ENCODE measurements around the gene LPP. TPM values are rescaled to one million over a fixed set of nuclear protein-coding genes. Genes with fewer than 3 reads are reported as not detected.

The LPP gene
- total RNA-seq, 1 donor from 2014 or later, result 184 TPM

DNA sequence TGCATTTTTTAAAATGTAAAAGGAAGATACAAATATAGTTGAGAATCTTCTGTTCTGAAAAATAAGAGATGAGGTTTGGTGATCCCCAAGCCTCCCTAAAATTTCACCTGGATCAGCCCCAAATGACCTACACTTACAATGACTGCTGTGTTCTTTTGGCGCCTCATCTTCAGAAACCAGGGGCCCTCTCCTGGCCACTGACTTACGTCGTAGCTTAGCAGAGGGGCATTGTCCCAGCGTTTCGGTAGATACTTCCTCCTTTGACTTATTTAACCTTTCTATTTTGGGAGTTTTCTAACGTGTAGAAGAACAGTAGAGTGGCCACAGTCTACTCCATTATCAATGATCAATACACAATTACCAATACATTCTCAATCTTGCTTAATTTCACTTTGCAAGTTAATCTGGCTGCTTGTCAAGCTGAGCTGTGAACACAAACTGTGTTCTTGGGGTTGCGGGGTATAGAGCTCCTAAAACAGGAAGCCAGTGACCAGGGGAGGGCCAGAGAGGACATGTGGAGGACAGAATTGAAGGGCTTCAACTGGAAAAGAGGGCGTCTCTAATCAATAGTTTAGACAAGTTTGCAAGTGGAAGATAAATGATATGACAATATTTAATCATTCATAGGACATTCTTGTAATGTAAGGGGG, 419.5 kb downstream of the LPP start:
- TF ChIP-seq, protein P1, sequence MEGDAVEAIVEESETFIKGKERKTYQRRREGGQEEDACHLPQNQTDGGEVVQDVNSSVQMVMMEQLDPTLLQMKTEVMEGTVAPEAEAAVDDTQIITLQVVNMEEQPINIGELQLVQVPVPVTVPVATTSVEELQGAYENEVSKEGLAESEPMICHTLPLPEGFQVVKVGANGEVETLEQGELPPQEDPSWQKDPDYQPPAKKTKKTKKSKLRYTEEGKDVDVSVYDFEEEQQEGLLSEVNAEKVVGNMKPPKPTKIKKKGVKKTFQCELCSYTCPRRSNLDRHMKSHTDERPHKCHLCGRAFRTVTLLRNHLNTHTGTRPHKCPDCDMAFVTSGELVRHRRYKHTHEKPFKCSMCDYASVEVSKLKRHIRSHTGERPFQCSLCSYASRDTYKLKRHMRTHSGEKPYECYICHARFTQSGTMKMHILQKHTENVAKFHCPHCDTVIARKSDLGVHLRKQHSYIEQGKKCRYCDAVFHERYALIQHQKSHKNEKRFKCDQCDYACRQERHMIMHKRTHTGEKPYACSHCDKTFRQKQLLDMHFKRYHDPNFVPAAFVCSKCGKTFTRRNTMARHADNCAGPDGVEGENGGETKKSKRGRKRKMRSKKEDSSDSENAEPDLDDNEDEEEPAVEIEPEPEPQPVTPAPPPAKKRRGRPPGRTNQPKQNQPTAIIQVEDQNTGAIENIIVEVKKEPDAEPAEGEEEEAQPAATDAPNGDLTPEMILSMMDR (IDR thresholded peaks at IDR 0.05), result no peak
- H3K27ac Mint-ChIP-seq (ENCODE audit: unreplicated experiment), result peak overlapping the region; percentile 36
- H3K9me3 Mint-ChIP-seq (ENCODE audit: unreplicated experiment), result no peaks in the 10 kb centered on the region
- DNase-seq (ENCODE audit: extremely low spot score, unreplicated experiment), result no peak
- H3K4me1 Mint-ChIP-seq (ENCODE audit: unreplicated experiment), result peaks cover 58% of the 10 kb centered on the region
- no peaks in the 10 kb centered on the region for H3K27me3 Mint-ChIP-seq (ENCODE audit: unreplicated experiment)
- H3K4me3 Mint-ChIP-seq (ENCODE audit: unreplicated experiment), result no peak overlapping the region
- peaks cover 3% of the 10 kb centered on the region for H3K36me3 Mint-ChIP-seq (ENCODE audit: unreplicated experiment)

DNA sequence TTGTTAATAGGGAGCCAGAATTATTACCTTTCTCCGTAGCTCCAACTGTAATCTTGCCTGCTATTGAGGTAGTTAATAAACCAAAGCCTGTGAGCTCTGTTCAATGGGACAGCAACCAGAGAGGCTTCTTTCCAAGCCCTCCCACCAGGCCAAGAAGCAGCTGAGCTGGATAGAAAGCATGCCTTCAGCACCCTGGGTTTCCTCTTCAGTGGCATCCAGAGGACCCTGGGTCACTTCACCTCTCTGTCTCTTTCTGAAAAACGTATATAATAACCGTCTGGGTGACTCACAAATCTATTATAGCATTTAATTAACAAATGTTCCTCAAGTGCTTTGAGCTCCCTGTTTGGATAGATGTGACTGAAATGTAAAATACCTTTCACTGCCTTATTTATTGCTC, 420.0 kb downstream of the LPP start:
- peak overlapping the region; percentile 81 for H3K27ac Mint-ChIP-seq (ENCODE audit: unreplicated experiment)
- no peak overlapping the region for H3K4me3 Mint-ChIP-seq (ENCODE audit: unreplicated experiment)
- no peaks in the 10 kb centered on the region for H3K27me3 Mint-ChIP-seq (ENCODE audit: unreplicated experiment)
- H3K9me3 Mint-ChIP-seq (ENCODE audit: unreplicated experiment), result no peaks in the 10 kb centered on the region
- DNase-seq (ENCODE audit: extremely low spot score, unreplicated experiment), result no peak
- H3K4me1 Mint-ChIP-seq (ENCODE audit: unreplicated experiment), result peaks cover 58% of the 10 kb centered on the region
- TF ChIP-seq, protein P1 (IDR thresholded peaks at IDR 0.05), result no peak
- peaks cover 5% of the 10 kb centered on the region for H3K36me3 Mint-ChIP-seq (ENCODE audit: unreplicated experiment)

DNA sequence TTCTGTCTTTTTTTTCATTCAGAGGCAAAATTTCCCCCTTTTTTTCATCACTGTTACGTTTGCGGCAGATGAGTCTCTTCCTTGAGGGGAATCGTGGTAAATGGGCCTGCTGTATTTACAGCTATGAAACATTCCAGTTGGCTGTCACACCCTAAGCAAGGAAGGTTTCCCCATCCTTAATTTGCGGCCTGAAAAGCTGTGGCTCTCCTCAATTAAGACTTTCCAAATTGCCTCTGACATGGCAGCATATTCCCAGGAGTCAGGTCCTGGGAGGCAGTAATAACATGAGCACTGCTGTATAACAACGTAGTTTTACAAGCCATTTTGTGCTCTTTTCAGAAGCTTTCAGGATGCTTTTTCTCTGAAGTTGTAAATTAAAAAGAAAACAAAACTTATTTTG, 420.9 kb downstream of the LPP start:
- Mint-ChIP-seq H3K9me3 (ENCODE audit: unreplicated experiment) (no peaks in the 10 kb centered on the region), H3K27me3 (ENCODE audit: unreplicated experiment) (no peaks in the 10 kb centered on the region)
- TF ChIP-seq, protein P1 (IDR thresholded peaks at IDR 0.05), result no peak

DNA sequence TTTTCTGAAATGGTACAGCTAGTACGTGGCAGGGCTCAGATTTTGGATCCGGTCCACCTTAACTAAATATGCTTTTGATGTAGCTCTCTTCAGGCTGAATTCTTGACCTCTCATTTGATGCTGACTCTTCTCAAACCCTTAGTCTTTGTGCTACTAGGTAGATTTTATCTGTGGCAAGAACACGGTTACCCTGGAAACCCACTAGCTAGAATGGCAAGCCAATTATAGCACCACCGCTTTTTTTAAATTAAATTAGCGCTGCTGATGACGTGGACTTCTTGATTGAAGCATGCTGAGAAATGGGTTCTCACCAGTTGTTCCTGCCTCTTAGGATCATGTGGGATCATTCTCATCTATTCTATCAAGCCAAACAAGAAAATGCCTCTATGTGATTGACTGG, 421.5 kb downstream of the LPP start:
- Mint-ChIP-seq H3K4me3 (ENCODE audit: unreplicated experiment) (no peak overlapping the region), H3K9me3 (ENCODE audit: unreplicated experiment) (no peaks in the 10 kb centered on the region), H3K4me1 (ENCODE audit: unreplicated experiment) (peaks cover 55% of the 10 kb centered on the region), H3K27me3 (ENCODE audit: unreplicated experiment) (no peaks in the 10 kb centered on the region), H3K27ac (ENCODE audit: unreplicated experiment) (peak overlapping the region; percentile 81), H3K36me3 (ENCODE audit: unreplicated experiment) (peaks cover 6% of the 10 kb centered on the region)
- DNase-seq (ENCODE audit: extremely low spot score, unreplicated experiment), result no peak
- TF ChIP-seq, protein P1 (IDR thresholded peaks at IDR 0.05), result no peak

More for the DNA sequence above, 420.9 kb downstream of the LPP start:
- peaks cover 6% of the 10 kb centered on the region for H3K36me3 Mint-ChIP-seq (ENCODE audit: unreplicated experiment)
- peak overlapping the region; percentile 81 for H3K27ac Mint-ChIP-seq (ENCODE audit: unreplicated experiment)
- peaks cover 57% of the 10 kb centered on the region for H3K4me1 Mint-ChIP-seq (ENCODE audit: unreplicated experiment)
- no peak for DNase-seq (ENCODE audit: extremely low spot score, unreplicated experiment)
- no peak overlapping the region for H3K4me3 Mint-ChIP-seq (ENCODE audit: unreplicated experiment)

DNA sequence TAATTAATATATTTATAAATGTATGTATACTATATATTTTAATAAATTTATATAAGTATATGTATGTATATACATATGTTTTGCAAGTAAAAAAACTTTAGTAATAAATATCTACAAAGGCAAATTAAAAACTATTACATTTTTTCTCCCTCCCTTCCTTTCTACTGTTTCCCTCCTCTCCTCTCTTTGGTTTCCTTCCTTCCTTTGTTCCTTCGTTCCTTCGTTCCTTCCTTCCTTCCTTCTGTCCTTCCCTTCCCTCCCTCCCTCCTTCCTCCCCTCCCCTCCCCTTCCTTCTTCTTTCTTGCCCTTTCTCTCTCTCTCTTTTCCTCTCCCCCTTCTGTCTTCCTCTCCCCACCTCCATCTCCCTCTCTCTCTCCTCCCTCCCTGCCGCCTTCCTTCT, 423.6 kb downstream of the LPP start:
- H3K4me3 Mint-ChIP-seq (ENCODE audit: unreplicated experiment), result no peak overlapping the region
- TF ChIP-seq, protein P1 (IDR thresholded peaks at IDR 0.05), result no peak

More for the DNA sequence above, 423.6 kb downstream of the LPP start:
- Mint-ChIP-seq H3K36me3 (ENCODE audit: unreplicated experiment) (peaks cover 8% of the 10 kb centered on the region), H3K27me3 (ENCODE audit: unreplicated experiment) (no peaks in the 10 kb centered on the region), H3K27ac (ENCODE audit: unreplicated experiment) (peak overlapping the region; percentile 48), H3K9me3 (ENCODE audit: unreplicated experiment) (no peaks in the 10 kb centered on the region), H3K4me1 (ENCODE audit: unreplicated experiment) (peaks cover 45% of the 10 kb centered on the region)
- DNase-seq (ENCODE audit: extremely low spot score, unreplicated experiment), result no peak

Data from osteocyte (in vitro differentiated cells).